GM18511 (cell line): ENCODE results near the gene GNPNAT1.
"Not testable (repeated sequence)": the region's sequence is repeated elsewhere in the genome, so short reads cannot be mapped to it uniquely, and the experiment has no call there.

ENCODE experiments used
- ATAC-seq: cut with Tn5 transposase; IDR thresholded peaks from one replicate; pipeline ENCODE4 v1.9.1; 2021; ENCODE audit warnings: mild to moderate bottlenecking, moderate library complexity; ENCODE audit not compliant: unreplicated experiment

Gene GNPNAT1

DNA sequence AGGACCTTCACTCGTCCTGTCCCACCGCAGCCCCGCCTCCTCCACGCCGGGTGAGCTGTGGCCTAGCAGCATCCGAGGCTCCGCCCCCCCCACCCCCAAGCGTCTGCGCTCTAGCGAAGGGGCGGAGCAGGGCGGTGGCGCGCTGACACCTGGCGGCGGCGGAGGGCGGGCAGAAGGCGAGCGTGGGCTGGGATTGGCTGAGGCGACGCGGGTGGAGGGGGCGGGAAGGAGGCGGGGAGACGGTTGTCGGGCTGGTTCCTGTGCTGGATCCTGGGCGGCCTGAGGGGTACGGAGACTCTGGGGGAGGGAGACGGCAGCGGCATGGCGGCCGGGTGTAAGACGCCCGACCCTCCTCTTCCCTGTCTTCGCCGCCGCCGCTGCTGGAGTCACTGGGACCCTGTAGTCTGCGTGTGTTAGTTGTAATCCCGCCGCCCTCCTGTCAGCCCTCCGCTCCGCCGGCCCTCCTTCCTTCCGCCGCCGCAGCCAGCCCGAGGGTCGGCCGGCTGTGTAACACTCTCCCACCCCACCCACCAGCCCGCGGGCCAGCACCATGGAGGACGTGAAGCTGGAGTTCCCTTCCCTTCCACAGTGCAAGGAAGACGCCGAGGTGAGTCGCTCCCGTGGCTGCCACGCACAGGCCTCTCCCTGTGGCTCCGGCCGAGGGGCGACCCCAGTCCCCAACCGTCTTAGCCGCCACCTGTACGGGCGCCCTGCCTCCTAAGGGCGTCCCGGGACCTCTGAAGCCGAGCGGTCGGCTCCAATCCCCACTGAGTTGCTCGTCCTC is 61.3 kb downstream of the GNPNAT1 start, which contains the start of gene STYX:
Gene STYX, plus strand, starts transcription at position 242 of the 784 bp plus-strand sequence. Its CDS starts 309 bp downstream, at position 551.
- peak; percentile 95 for ATAC-seq

DNA sequence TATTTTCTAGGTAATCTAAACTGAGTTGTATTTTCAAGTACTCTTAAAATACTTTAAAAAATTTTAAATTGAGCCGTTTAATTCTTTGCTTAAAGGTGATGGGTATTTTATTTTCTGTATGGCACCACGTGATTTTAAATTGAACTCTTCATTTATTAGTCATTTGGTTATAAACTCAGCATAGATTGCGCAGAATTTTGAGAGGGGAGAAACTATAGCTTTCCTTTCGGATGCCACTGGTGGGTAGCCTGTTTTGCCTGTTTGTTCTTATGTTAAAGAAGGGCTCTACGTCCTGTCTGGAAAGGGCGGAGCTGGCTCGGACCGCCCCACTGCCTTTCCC is 61.9 kb downstream of the GNPNAT1 start:
- no peak for ATAC-seq

DNA sequence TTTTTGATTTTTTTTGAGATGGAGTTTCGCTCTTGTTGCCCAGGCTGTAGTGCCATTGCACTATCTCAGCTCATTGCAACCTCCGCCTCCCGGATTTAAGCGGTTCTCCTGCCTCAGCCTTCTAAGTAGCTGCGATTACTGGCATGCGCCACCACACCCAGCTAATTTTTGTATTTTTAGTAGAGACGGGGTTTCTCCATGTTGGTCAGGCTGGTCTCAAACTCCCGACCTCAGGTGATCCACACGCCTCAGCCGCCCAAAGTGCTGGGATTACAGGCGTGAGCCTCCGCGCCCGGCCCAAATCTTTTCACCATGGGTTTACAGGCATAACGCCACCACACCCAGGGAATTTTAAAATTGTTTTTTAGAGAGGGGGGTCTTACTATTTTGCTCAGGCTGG is 62.4 kb downstream of the GNPNAT1 start:
- not testable (repeated sequence) for ATAC-seq

DNA sequence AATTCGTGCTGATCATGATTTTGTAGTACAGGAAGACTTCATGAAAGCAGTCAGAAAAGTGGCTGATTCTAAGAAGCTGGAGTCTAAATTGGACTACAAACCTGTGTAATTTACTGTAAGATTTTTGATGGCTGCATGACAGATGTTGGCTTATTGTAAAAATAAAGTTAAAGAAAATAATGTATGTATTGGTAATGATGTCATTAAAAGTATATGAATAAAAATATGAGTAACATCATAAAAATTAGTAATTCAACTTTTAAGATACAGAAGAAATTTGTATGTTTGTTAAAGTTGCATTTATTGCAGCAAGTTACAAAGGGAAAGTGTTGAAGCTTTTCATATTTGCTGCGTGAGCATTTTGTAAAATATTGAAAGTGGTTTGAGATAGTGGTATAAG is 63.9 kb downstream of the GNPNAT1 start:
- ATAC-seq = not testable (repeated sequence)
